Measurements from ENCODE around the gene KCNE4. TPM values are rescaled to one million over a fixed set of nuclear protein-coding genes. Genes with fewer than 3 reads are reported as not detected.

Gene KCNE4
- total RNA-seq, 6 experiments from 2014 or later = 4.6 to 10.5 (median 5.0) TPM

- H3K27ac Mint-ChIP-seq = no peak overlapping the region
- H3K4me3 Mint-ChIP-seq = no peak overlapping the region
- peaks cover 41% of the 10 kb centered on the region for H3K4me1 Mint-ChIP-seq (ENCODE audit: low read depth)
- no peaks in the 10 kb centered on the region for H3K36me3 Mint-ChIP-seq (ENCODE audit: low read depth)
- TF ChIP-seq CTCF (IDR thresholded peaks at IDR 0.05) = peak; percentile 80
- no peaks in the 10 kb centered on the region for H3K27me3 Mint-ChIP-seq (ENCODE audit: insufficient read depth)
- peak; percentile 25 for DNase-seq
- no peaks in the 10 kb centered on the region for H3K9me3 Mint-ChIP-seq
Observed at GRCh38 chr2:223101340-223102039, 49.5 kb downstream of the KCNE4 start.

DNA sequence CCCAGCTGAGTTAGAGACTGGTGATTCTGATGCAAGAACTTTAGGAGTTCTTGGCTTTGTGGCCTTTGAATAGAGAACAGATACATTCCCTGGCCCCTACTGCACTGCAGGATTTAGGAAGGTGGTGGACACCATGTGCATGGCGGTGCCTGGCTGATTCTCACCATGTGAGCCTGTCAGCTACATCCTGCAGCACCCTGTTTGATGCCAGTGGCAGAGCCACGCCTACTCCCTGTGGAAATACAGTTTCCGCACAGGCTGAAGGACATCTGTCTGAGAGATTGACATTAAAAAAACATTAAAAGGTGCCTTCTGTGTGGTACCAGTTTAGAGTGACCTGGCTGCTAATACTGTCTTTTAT lies 50.0 kb downstream of the KCNE4 start:
- peak; percentile 37; the same call in 1 of the 2 replicates for TF ChIP-seq CTCF (IDR thresholded peaks at IDR 0.05)

DNA sequence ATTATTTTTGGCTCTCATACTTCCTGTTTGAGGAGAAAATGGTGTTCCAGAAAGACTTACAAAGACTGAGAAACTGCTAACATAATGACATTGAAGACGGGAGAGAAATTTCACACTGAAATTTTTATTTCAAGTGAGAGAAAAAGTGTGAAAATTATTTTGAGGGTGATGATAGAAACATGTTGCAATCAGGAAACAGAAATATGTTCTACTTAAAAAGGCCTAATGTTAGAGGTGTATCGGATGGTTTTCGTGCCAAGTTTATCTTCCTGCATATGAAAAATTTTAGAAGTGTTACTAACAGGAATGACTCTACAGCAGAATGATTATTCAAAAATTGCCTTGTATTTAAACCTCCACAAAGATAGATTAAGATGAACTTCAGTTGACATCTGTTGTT lies 50.5 kb downstream of the KCNE4 start:
- H3K4me1 Mint-ChIP-seq (ENCODE audit: low read depth) = peaks cover 41% of the 10 kb centered on the region
- no peaks in the 10 kb centered on the region for H3K9me3 Mint-ChIP-seq
- H3K36me3 Mint-ChIP-seq (ENCODE audit: low read depth) = no peaks in the 10 kb centered on the region
- no peak overlapping the region for H3K4me3 Mint-ChIP-seq
- H3K27ac Mint-ChIP-seq = no peak overlapping the region
- no peaks in the 10 kb centered on the region for H3K27me3 Mint-ChIP-seq (ENCODE audit: insufficient read depth)
- DNase-seq = no peak
- TF ChIP-seq CTCF (IDR thresholded peaks at IDR 0.05) = no peak

More for the DNA sequence above, 50.0 kb downstream of the KCNE4 start:
- Mint-ChIP-seq H3K4me1 (ENCODE audit: low read depth) (peaks cover 41% of the 10 kb centered on the region), H3K27me3 (ENCODE audit: insufficient read depth) (no peaks in the 10 kb centered on the region), H3K36me3 (ENCODE audit: low read depth) (no peaks in the 10 kb centered on the region), H3K27ac (no peak overlapping the region), H3K4me3 (no peak overlapping the region), H3K9me3 (no peaks in the 10 kb centered on the region)
- no peak for DNase-seq

DNA sequence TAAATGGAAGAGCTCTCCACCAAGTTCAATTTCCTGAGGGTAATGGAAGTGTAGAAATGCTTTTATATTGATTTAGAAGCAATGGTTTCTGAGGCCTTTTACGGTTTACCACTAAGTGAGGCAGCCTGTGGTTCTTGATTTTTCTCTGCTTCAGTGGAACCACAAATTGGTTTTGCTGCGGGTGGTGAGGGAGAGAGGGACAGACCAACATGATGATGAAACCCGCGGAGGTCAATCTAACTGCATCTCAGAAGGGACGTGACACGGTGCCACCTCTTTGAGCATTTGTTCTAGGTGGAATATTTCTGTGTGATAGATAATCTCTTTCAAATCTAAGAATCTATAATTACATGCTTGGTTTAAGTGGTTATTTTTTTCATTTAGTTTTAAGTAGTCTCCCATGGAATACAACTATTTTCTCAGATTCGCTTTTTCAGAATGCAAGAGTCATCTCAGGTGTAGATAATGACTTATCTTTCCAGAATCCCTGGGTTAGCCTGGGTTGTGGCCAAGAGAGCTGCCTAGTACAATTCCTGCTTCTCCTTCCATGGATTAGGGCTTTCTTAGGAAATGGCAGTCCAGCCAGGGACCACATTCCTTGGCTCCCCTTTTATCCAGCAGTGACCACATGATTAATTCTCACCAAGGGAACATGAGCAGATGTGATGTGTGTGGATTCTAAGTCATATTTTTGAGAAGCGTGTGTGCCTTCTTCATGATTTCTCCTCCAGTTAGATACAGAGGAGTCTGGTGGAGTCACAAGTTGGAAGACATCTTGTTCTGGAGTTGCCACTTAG lies 52.5 kb downstream of the KCNE4 start:
- Mint-ChIP-seq H3K27me3 (ENCODE audit: insufficient read depth) (no peaks in the 10 kb centered on the region), H3K36me3 (ENCODE audit: low read depth) (no peaks in the 10 kb centered on the region), H3K4me1 (ENCODE audit: low read depth) (peaks cover 56% of the 10 kb centered on the region), H3K27ac (no peak overlapping the region), H3K9me3 (no peaks in the 10 kb centered on the region), H3K4me3 (no peak overlapping the region)
- TF ChIP-seq CTCF (IDR thresholded peaks at IDR 0.05) = no peak
- DNase-seq = no peak

Other genes starting within 250 kb of the KCNE4 start
- gene ACSL3, start 191.2 kb upstream of the KCNE4 start, total RNA-seq (2021; fragmentation: NEBNext Ultra II Directional; extraction: Animal tissue kit (Norgen Biotek cat#: 25700)) = 100 to 1,000 TPM in 1 of 6 experiments, 10 to 100 TPM in 5; 64.5 to 119 (median 87.8) TPM